Endothelial cell of umbilical vein (primary cell): ENCODE measurements around the gene LRRC8B. TPM values are rescaled to one million over a fixed set of nuclear protein-coding genes. Genes with fewer than 3 reads are reported as not detected.
A peak's percentile ranks its signal among the peaks of the same experiment; 100 is the strongest.

Source experiments
- BruUV-seq: library from RNA; stranded (reverse); fragments of 400-500 nt; replicated peaks from 2 replicates; lab custom pipeline; 2021; lab: Mats Ljungman, UMichigan
- CTCF ChIA-PET: fragments of 300-600, 350-600 bp; sonication (Branson Sonifier 250); formaldehyde crosslinking; loops from one replicate; lab custom pipeline; 2021; ENCODE audit warnings: antibody characterized with exemption, inconsistent platforms; lab: Charles Lee
- POLR2A ChIA-PET: fragments of 300-600, 350-600 bp; sonication (Branson Sonifier 250); formaldehyde crosslinking; loops from one replicate; lab custom pipeline; 2021; ENCODE audit warnings: antibody characterized with exemption, inconsistent platforms; lab: Charles Lee
- DNase-seq: peaks from one replicate; pipeline ENCODE4 v3.0.0-alpha.2; 2011; ENCODE audit warnings: low read depth, low spot score
- FAIRE-seq: peaks from 2 replicates; lab custom pipeline; 2011; peaks lifted over from hg19 to GRCh38; lab: Jason Lieb, UNC
- H2AFZ ChIP-seq: 2 replicates; pipeline ENCODE4 v1.6.0; 2012; ENCODE audit warnings: low read depth, low read length, control low read depth, inconsistent platforms
- H3K27ac ChIP-seq: 2 replicates; pipeline ENCODE4 v1.5.1; 2011; ENCODE audit warnings: low read depth, mild to moderate bottlenecking, control low read depth, low read length, moderate library complexity; ENCODE audit not compliant: insufficient read depth
- H3K27me3 ChIP-seq, 2 experiments: 2 replicates each; pipeline versions ENCODE4 v1.6.0 to v1.6.1; 2011; ENCODE audit warnings: low read length in 2 of 2, mixed read lengths in 1 of 2; ENCODE audit not compliant: control insufficient read depth in 2 of 2, insufficient read depth in 2 of 2
- H3K36me3 ChIP-seq, 2 experiments: 2 replicates in 1 of 2; 3 replicates in 1 of 2; pipeline ENCODE4 v1.5.1; 2011; ENCODE audit warnings: low read length in 2 of 2, mild to moderate bottlenecking in 1 of 2, moderate library complexity in 1 of 2; ENCODE audit not compliant: control insufficient read depth in 2 of 2, insufficient read depth in 2 of 2; ENCODE audit errors: extremely low read depth in 1 of 2
- H3K4me1 ChIP-seq: 3 replicates; pipeline ENCODE4 v1.5.1; 2011; ENCODE audit warnings: mild to moderate bottlenecking, low read length; ENCODE audit not compliant: control insufficient read depth, insufficient read depth; ENCODE audit errors: extremely low read depth
- H3K4me2 ChIP-seq: 2 replicates; pipeline ENCODE4 v1.6.1; 2011; ENCODE audit warnings: low read length, control low read depth, mixed read lengths; ENCODE audit not compliant: insufficient read depth
- H3K4me3 ChIP-seq, 3 experiments: fragments of 200-600 bp in 1 of 3; sonication (generic), shearing (Covaris generic) in 1 of 3; replicated peaks in 1 of 3; 2 replicates each; pipeline ENCODE4 v1.5.1; 2011 to 2016; ENCODE audit warnings: control low read depth in 3 of 3, low read length in 3 of 3, mild to moderate bottlenecking in 2 of 3, inconsistent platforms in 1 of 3, low read depth in 1 of 3, moderate library complexity in 1 of 3; ENCODE audit not compliant: insufficient read depth in 1 of 3
- H3K79me2 ChIP-seq: 2 replicates; pipeline ENCODE4 v1.6.0; 2012; ENCODE audit warnings: low read length, inconsistent platforms; ENCODE audit not compliant: control insufficient read depth, insufficient read depth
- H3K9ac ChIP-seq: replicated peaks from 2 replicates; pipeline ENCODE3; 2011; ENCODE audit warnings: low read length, control low read depth; ENCODE audit not compliant: insufficient read depth; ENCODE audit errors: extremely low read depth
- H3K9me1 ChIP-seq: replicated peaks from 3 replicates; pipeline ENCODE4 v1.6.0; 2011; ENCODE audit warnings: mild to moderate bottlenecking, low read length; ENCODE audit not compliant: control insufficient read depth, insufficient read depth; ENCODE audit errors: extremely low read depth
- H3K9me3 ChIP-seq: replicated peaks from 2 replicates; pipeline ENCODE4 v1.5.1; 2012; ENCODE audit warnings: low read length, inconsistent platforms; ENCODE audit not compliant: control insufficient read depth, insufficient read depth
- H4K20me1 ChIP-seq: replicated peaks from 2 replicates; pipeline ENCODE3; 2011; ENCODE audit warnings: mild to moderate bottlenecking, low read length; ENCODE audit not compliant: control insufficient read depth, insufficient read depth; ENCODE audit errors: extremely low read depth
- EZH2 ChIP-seq: IDR thresholded peaks from 2 replicates; pipeline ENCODE4 v1.6.1; 2012; ENCODE audit warnings: borderline replicate concordance, low read depth, mild to moderate bottlenecking, moderate library complexity, low read length, inconsistent platforms; ENCODE audit not compliant: severe bottlenecking
- FOS ChIP-seq: IDR thresholded peaks from 2 replicates; pipeline ENCODE4 v1.6.1; 2011; ENCODE audit warnings: mild to moderate bottlenecking, low read length, moderate library complexity, borderline replicate concordance; ENCODE audit not compliant: insufficient read depth
- GATA2 ChIP-seq: IDR thresholded peaks from 2 replicates; pipeline ENCODE4 v1.7.0; 2011; ENCODE audit warnings: low read depth, mild to moderate bottlenecking, moderate library complexity, mixed read lengths, low read length; ENCODE audit not compliant: insufficient read length, insufficient read depth
- JUN ChIP-seq: IDR thresholded peaks from 2 replicates; pipeline ENCODE4 v1.6.1; 2011; ENCODE audit warnings: borderline replicate concordance, low read depth; ENCODE audit not compliant: insufficient read length, insufficient read depth
- MYC ChIP-seq: IDR thresholded peaks from one replicate; pipeline ENCODE4 v1.6.1; 2011; ENCODE audit warnings: mild to moderate bottlenecking, low read depth, low read length
- POLR2A ChIP-seq: IDR thresholded peaks from 2 replicates; pipeline ENCODE4 v1.6.1; 2012; ENCODE audit warnings: low read depth, mild to moderate bottlenecking, control low read depth, low read length
- POLR2AphosphoS5 ChIP-seq: IDR thresholded peaks from 2 replicates; pipeline ENCODE4 v1.6.1; 2012; ENCODE audit warnings: low read depth, mild to moderate bottlenecking, control low read depth, low read length, moderate library complexity; ENCODE audit not compliant: insufficient read depth
- dilution Hi-C: fragments of 300-500 bp; cut with MboI; formaldehyde crosslinking; loops from one replicate; pipeline ENCODE4 v1.15.0; 2019; ENCODE audit warnings: low sequenced_read_pairs; ENCODE audit not compliant: extremely low pct_ligation_motif_present
- intact Hi-C: fragments of 100-400 bp; cut with micrococcal nuclease; formaldehyde crosslinking; loops from one replicate; pipeline ENCODE4 v1.10.0; 2022
- polyA plus RNA-seq, 4 experiments: library from polyadenylated mRNA; depleted of rRNA in 3 of 4; stranded (reverse) in 3 of 4; unstranded in 1 of 4; fragments of >200 nt; gene quantifications; 2 replicates each; pipeline versions ENCODE4 v1.2.1 to v1.2.3, GENCODE V29; 2011 to 2012; ENCODE audit warnings: missing spikeins in 1 of 4
- total RNA-seq: library from RNA; stranded (reverse); gene quantifications from 2 replicates; pipeline ENCODE4 v1.2.3, GENCODE V29; 2021
- TF ChIP-seq, protein P1 (sequence below): IDR thresholded peaks from 2 replicates; pipeline ENCODE4 v1.6.1; 2011; ENCODE audit not compliant: insufficient read depth, insufficient read length
- TF ChIP-seq, protein P2 (sequence below), 2 donors: IDR thresholded peaks; 1 replicate in 1 of 2; 2 replicates in 1 of 2; pipeline ENCODE4 v1.5.1; 2011; ENCODE audit warnings: low read length in 2 of 2, mild to moderate bottlenecking in 2 of 2, moderate library complexity in 2 of 2, control low read depth in 1 of 2, inconsistent platforms in 1 of 2, low read depth in 1 of 2; ENCODE audit not compliant: insufficient read depth in 1 of 2; ENCODE audit errors: extremely low read depth in 1 of 2

LRRC8B gene
- total and polyA plus RNA-seq, 2 donors (not counting 3 experiments of a cell fraction or from before 2014, with no cell fraction given), result 15.2 to 15.8 TPM

DNA sequence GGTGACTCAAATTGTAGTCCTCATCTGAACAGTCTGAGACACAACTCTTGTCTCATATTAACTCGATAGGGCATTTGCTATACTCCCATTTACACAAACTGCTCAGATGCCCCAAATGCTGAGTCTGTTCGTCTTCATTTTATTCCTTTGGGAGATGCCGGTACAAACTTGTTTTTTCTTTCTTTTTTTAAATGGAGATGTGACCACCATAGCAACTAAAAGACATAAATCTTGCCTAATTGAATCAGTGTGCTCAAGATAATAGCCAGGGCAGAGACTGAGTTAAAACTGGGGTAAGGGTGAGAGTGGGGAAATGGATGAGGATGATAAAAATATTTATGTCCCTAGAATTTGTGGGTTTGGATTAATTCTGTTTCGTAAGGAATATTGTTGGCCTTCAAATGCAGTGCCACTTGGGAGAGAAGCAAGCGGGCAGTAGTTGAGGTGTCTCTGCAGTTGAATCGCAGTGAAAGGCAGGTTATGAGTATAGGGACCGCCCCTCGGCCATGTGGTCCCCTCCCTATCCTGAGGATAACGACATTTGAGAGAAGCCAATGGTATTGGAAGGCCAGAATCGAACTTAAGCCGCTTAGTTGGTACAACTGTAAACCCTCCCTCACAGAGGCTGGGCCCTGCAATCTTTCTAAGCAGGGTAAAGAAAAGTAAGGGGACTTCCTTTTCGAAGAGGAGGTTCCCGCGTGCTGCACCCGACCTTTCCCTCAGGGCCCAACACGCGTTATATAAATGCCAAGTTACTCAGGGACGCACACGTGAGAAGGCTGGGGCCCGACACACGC, 859 bp upstream of the LRRC8B start:
- FAIRE-seq (no peak), DNase-seq (peak; percentile 74)
- no peaks in the 10 kb centered on the region for H3K36me3 ChIP-seq
- CTCF ChIA-PET, result interaction anchor here (0.8 to 2.0 kb wide), 2 partner anchors 17 to 40 kb away, joined by 3 to 5 read pairs; no protein-coding TSS in a partner anchor
- H3K9ac ChIP-seq, result peak overlapping the region; percentile 91
- no TSS peak for BruUV-seq
- H3K79me2 ChIP-seq, result peaks cover 10% of the 10 kb centered on the region
- POLR2A ChIA-PET, result interaction anchor here (1.0 kb wide), 1 partner anchor 23 kb away, joined by 4 read pairs; no protein-coding TSS in a partner anchor
- H3K9me1 ChIP-seq, result no peaks in the 10 kb centered on the region
- intact Hi-C loops (loop anchor here (1.0 to 5.0 kb wide), 3 partner anchors 15 to 469 kb away; no protein-coding TSS in a partner anchor), dilution Hi-C loops (no loop called here)
- no peaks in the 10 kb centered on the region for H3K27me3 ChIP-seq
- peak overlapping the region in 2 of 3 experiments; percentile 65 to 88 for H3K4me3 ChIP-seq
- H3K9me3 ChIP-seq, result no peaks in the 10 kb centered on the region
- H4K20me1 ChIP-seq, result no peaks in the 10 kb centered on the region
- H3K27ac ChIP-seq, result peak overlapping the region; percentile 62
- TF ChIP-seq EZH2 (no peak), MYC (peak; percentile 25)
- peak overlapping the region; percentile 94 for H3K4me2 ChIP-seq
- H2AFZ ChIP-seq, result peak overlapping the region; percentile 99
- peaks cover 24% of the 10 kb centered on the region for H3K4me1 ChIP-seq

DNA sequence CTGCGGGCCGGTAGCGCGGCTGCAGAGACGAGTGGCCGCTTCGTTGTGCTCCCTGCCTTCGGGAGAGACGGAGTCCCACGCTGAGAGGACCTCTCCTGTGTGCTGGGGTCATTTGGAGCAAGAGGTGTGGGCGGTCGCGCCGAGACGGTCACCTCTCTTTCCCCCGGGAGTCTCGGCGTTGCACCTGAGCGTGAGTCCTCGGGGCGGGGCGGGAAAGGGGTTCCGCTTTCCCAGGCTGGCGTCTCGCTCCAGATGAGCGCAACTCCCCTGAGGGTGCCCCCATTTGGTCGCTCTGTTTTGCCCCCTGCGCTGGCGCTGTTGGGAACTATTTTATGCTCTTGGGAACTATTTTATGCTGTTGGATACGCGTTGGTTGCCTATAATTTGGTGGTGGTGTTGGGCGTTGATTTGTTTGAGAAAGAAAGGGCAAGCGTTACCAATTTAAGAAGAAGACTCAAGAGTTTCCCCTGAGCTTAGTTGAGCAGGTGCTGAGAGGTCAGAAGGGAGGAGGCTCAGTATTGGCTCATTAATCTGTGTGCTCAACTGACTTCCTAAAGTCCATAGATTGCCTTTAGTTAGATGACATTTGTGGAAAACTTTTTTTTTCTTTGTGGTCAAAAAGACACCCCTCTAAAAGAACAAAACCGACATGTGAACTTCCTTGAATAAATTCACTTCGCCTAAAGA, 683 bp downstream of the LRRC8B start:
- Histone ChIP-seq H2AFZ (peak overlapping the region; percentile 99), H3K4me3 (peak overlapping the region; percentile 65 to 88 (median 74)), H4K20me1 (no peaks in the 10 kb centered on the region), H3K4me1 (peaks cover 24% of the 10 kb centered on the region), H3K27ac (peak overlapping the region; percentile 62), H3K9me3 (no peaks in the 10 kb centered on the region), H3K27me3 (no peaks in the 10 kb centered on the region), H3K79me2 (peaks cover 10% of the 10 kb centered on the region), H3K4me2 (peak overlapping the region; percentile 94), H3K9me1 (no peaks in the 10 kb centered on the region), H3K36me3 (no peaks in the 10 kb centered on the region), H3K9ac (peak overlapping the region; percentile 91)
- TSS peak; percentile 24 for BruUV-seq
- DNase-seq (peak; percentile 48), FAIRE-seq (no peak)
- POLR2A ChIA-PET, result no interaction called here
- CTCF ChIA-PET, result interaction anchor here (1.1 to 2.0 kb wide), 2 partner anchors 42 to 65 kb away, joined by 3 to 5 read pairs; no protein-coding TSS in a partner anchor
- TF ChIP-seq MYC (no peak), JUN (no peak), GATA2 (no peak), POLR2A (no peak), FOS (no peak), EZH2 (no peak), POLR2AphosphoS5 (no peak)
- TF ChIP-seq, protein P1, sequence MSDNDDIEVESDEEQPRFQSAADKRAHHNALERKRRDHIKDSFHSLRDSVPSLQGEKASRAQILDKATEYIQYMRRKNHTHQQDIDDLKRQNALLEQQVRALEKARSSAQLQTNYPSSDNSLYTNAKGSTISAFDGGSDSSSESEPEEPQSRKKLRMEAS, result no peak
- TF ChIP-seq, protein P2, sequence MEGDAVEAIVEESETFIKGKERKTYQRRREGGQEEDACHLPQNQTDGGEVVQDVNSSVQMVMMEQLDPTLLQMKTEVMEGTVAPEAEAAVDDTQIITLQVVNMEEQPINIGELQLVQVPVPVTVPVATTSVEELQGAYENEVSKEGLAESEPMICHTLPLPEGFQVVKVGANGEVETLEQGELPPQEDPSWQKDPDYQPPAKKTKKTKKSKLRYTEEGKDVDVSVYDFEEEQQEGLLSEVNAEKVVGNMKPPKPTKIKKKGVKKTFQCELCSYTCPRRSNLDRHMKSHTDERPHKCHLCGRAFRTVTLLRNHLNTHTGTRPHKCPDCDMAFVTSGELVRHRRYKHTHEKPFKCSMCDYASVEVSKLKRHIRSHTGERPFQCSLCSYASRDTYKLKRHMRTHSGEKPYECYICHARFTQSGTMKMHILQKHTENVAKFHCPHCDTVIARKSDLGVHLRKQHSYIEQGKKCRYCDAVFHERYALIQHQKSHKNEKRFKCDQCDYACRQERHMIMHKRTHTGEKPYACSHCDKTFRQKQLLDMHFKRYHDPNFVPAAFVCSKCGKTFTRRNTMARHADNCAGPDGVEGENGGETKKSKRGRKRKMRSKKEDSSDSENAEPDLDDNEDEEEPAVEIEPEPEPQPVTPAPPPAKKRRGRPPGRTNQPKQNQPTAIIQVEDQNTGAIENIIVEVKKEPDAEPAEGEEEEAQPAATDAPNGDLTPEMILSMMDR (IDR thresholded peaks at IDR 0.05; ENCODE audit: extremely low read depth in 1 of 2, insufficient read depth in 1 of 2, low read depth in 1 of 2, low read length in 2 of 2), result no peak
- dilution Hi-C loops (no loop called here), intact Hi-C loops (loop anchor here (2.0 kb wide), 1 partner anchor 237 kb away; no protein-coding TSS in a partner anchor)
